HG02884 (cell line): ENCODE results near the gene TRIM16.
A peak's percentile ranks its signal among the peaks of the same experiment; 100 is the strongest.
"Not testable (repeated sequence)": the region's sequence is repeated elsewhere in the genome, so short reads cannot be mapped to it uniquely, and the experiment has no call there.

ENCODE experiments used
- ATAC-seq: cut with Tn5 transposase; IDR thresholded peaks from one replicate; pipeline ENCODE4 v1.9.1; 2021; ENCODE audit warnings: mild to moderate bottlenecking, moderate library complexity; ENCODE audit not compliant: unreplicated experiment

The TRIM16 gene

GRCh38 chr17:15683824-15684478 is at the start of gene TRIM16:
TSS of gene TRIM16 (minus strand) at chr17:15684311. CDS start at chr17:15651609, 32,702 bp downstream.
- peak; percentile 86 for ATAC-seq

- ATAC-seq = not testable (repeated sequence)
These were observed 49.2 kb upstream of the TRIM16 start for GRCh38 chr17:15733174-15733789.

- not testable (repeated sequence) for ATAC-seq
These were observed 47.8 kb upstream of the TRIM16 start, which contains the start of gene TBC1D26 for GRCh38 chr17:15731900-15732299. TSS of gene TBC1D26 (plus strand) at chr17:15732283. CDS start at chr17:15735349, 3,066 bp downstream.

- ATAC-seq = not testable (repeated sequence)
These were observed 46.4 kb upstream of the TRIM16 start for GRCh38 chr17:15730535-15730934.

- not testable (repeated sequence) for ATAC-seq
These were observed 32.8 kb upstream of the TRIM16 start for GRCh38 chr17:15716601-15717563.

GRCh38 chr17:15708879-15709278 is 24.8 kb upstream of the TRIM16 start:
- ATAC-seq = not testable (repeated sequence)

GRCh38 chr17:15704813-15705212 is 20.7 kb upstream of the TRIM16 start:
- not testable (repeated sequence) for ATAC-seq

- not testable (repeated sequence) for ATAC-seq
These were observed 20.1 kb upstream of the TRIM16 start for GRCh38 chr17:15704239-15704638.

- peak; percentile 2 for ATAC-seq
These were observed 15.8 kb upstream of the TRIM16 start for GRCh38 chr17:15699937-15700336.

- ATAC-seq = peak; percentile 96
These were observed 15.4 kb upstream of the TRIM16 start, which contains the start of gene ZNF286A for GRCh38 chr17:15699413-15699924. TSS of gene ZNF286A (plus strand) at chr17:15699752. CDS start at chr17:15700330, 578 bp downstream.

- ATAC-seq = not testable (repeated sequence)
These were observed 14.9 kb upstream of the TRIM16 start for GRCh38 chr17:15698967-15699366.

- ATAC-seq = not testable (repeated sequence)
These were observed 3.4 kb upstream of the TRIM16 start for GRCh38 chr17:15687494-15687893.

- not testable (repeated sequence) for ATAC-seq
These were observed 976 bp downstream of the TRIM16 start for GRCh38 chr17:15683135-15683534.

GRCh38 chr17:15675991-15676390 is 8.1 kb downstream of the TRIM16 start:
- ATAC-seq = not testable (repeated sequence)

GRCh38 chr17:15674640-15675039 is 9.5 kb downstream of the TRIM16 start:
- ATAC-seq = not testable (repeated sequence)

GRCh38 chr17:15669526-15669925 is 14.6 kb downstream of the TRIM16 start:
- ATAC-seq = not testable (repeated sequence)

GRCh38 chr17:15663691-15664090 is 20.4 kb downstream of the TRIM16 start:
- ATAC-seq = no peak

- ATAC-seq = no peak
These were observed 20.9 kb downstream of the TRIM16 start for GRCh38 chr17:15663176-15663575.

GRCh38 chr17:15662681-15663080 is 21.4 kb downstream of the TRIM16 start:
- ATAC-seq = no peak

GRCh38 chr17:15660077-15660476 is 24.0 kb downstream of the TRIM16 start:
- no peak for ATAC-seq

GRCh38 chr17:15659663-15660062 is 24.4 kb downstream of the TRIM16 start:
- ATAC-seq = no peak
